Activated T-helper 1 cell treated with Interleukin-2 at 50 U/mL for 16 hours (primary cell): ENCODE results near the gene TMEM37.
"Not testable (repeated sequence)": the region's sequence is repeated elsewhere in the genome, so short reads cannot be mapped to it uniquely, and the experiment has no call there.

Source experiments
- DNase-seq: peaks from one replicate; pipeline ENCODE4 v3.0.0-alpha.2; 2020; ENCODE audit warnings: low read depth

The TMEM37 gene, protein sequence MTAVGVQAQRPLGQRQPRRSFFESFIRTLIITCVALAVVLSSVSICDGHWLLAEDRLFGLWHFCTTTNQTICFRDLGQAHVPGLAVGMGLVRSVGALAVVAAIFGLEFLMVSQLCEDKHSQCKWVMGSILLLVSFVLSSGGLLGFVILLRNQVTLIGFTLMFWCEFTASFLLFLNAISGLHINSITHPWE

GRCh38 chr2:119431155-119431975 is at the start of gene TMEM37:
Gene TMEM37 (plus strand): TSS chr2:119431854. CDS start chr2:119431904, 50 bp downstream.
- no peak for DNase-seq

GRCh38 chr2:119383410-119384140 is 48.1 kb upstream of the TMEM37 start:
- no peak for DNase-seq

DNA sequence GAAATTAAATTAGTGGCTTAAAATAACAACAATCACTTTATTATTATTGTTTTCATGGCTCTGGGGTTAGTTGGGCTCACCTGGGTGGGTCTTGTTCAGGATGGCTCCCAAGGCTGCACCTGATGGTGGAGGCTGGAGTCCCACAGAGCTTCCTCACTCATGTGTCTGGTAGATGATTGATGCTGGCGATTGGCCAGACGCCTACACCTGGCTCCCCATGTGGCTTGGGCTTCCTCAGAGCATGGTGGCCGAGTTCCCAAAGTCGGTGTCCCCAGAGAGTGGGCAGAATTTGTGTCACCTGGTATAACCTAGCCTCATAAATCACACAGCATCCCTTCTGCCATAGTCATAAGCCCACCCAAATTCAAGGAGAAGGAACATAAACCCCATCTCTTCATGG is 46.7 kb upstream of the TMEM37 start:
- no peak for DNase-seq

GRCh38 chr2:119385466-119385865 is 46.2 kb upstream of the TMEM37 start:
- no peak for DNase-seq

DNA sequence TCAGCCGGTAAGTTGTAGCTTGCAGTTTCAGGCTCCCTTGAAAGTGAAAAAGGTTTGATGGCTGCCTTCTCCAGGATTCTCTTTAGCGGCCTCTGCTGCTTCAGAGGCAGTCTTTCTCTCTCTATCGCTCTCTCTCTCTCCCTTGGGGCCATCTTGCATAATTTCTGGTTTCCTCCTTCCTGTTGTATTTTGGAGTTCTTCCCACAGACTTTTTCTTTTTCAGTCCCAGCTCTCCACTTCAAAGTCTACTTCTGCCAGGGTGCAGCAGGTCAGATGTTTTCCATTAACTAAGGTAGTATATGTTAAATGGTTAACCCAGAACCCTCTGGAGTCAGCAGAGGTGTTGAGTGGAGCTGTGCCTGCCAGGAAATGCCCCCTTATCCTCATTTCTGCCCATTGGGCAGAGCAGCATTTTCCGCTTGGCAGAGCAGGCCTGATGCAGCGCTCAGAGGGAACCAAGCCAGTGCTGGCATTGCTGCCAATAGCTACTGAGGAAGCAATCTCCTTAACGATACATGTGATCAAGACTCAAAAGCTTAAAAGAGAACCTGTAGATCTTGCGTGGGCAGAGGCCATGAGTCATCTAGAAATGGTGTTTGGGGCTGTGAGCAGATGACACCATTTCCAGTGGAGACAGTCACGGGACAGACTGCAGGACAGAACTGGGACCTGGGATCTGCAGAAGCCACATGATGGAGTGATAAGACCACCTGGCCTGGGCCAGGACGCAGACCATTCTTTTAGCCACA is 44.1 kb upstream of the TMEM37 start:
- DNase-seq = no peak

- no peak for DNase-seq
Measured at GRCh38 chr2:119389615-119390306, 41.9 kb upstream of the TMEM37 start.

GRCh38 chr2:119393971-119394748 is 37.5 kb upstream of the TMEM37 start:
- no peak for DNase-seq

GRCh38 chr2:119397196-119397595 is 34.5 kb upstream of the TMEM37 start:
- no peak for DNase-seq

GRCh38 chr2:119402106-119402505 is 29.5 kb upstream of the TMEM37 start:
- no peak for DNase-seq

- no peak for DNase-seq
Measured at GRCh38 chr2:119402645-119403560, 28.8 kb upstream of the TMEM37 start.

DNA sequence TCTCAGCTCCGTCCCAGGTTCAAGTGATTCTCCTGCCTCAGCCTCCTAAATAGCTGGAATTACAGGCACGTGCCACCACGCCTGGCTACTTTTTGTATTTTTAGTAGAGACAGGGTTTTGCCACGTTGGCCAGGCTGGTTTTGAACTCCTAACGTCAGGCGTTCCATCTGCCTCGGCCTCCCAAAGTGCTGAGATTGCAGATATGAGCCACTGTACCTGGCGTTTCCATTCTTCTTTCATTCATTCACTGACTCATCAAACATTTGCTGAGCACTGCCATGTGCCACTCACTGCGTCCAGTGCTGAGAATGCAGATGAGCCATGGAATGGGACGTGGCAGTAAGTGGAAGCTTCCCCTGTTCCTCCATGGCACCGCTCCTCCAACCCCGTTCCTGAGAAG is 28.0 kb upstream of the TMEM37 start:
- not testable (repeated sequence) for DNase-seq

DNA sequence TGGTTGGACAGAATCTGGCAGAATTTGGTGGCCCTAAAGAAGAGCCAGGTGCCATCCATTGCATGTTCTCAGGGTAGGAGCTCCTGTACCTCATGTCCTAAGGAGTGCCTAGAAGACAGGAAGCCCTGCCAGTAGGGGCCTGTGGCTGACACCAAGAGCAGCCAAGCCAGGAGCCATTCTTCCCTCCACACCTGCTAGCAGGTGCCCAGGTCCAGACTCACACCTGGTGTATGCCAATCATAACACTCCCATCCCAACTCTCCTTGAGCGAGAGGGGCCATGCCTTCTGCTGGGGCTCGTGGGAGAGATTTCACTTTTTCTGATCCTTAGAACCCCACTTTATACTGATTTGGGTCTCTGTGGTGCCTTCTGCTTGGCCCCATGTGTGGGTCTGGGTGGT is 26.5 kb upstream of the TMEM37 start:
- DNase-seq = no peak

DNA sequence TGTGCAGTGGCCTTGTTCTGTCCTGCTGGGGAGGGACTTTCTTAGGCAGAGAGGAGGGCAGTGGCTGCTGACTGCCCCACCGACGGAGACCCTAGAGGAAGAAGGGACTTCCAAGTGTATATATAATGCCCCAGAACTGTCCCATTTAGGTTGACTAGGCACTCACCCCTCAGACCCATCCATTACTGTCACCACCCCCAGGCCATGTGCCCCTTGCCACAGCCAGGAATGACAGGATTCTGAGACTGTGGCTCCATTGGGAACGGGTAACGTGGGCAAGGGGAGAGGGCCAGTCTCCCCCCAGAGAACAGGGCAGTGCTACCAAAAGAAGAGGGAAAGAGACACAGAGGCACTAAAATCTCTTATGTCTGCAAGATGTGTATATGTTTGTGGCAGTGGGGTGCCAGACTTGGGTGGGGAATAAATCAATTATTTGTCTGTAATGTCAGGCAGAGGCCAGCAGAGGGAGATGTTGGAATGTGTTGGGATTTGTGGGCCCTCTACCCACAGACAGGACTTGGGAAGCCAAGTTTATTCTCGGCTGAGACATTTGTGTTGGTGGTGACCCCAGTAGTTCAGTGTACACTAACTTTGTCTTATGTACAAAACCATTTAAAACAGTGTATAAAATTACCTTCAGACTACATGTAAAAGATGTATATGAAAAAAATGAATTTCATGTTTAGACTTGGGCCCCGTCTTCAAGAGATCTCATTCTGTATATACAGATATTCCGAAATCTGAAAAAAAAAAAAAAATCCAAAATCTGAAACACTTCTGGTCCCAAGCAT is 24.0 kb upstream of the TMEM37 start:
- no peak for DNase-seq

DNA sequence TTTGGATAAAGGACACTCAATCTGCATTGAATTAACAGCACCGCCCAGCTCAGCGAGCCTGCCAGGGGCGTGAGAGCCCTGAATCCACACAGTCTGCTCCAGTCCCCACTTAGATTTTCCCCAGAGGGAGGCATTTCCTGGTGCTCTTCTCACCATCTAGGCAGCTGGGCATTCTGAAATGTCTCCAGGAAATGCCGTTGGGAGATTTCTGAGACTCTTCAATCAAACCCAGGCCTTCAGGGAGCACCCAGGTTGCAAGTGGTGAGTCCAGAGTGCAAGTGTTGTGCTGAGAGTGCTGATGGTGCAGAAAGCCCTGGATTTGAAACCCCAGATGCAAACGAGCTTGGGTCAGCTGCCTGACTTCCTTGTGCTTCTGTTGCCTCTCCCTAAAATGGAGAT is 23.4 kb upstream of the TMEM37 start:
- no peak for DNase-seq

DNA sequence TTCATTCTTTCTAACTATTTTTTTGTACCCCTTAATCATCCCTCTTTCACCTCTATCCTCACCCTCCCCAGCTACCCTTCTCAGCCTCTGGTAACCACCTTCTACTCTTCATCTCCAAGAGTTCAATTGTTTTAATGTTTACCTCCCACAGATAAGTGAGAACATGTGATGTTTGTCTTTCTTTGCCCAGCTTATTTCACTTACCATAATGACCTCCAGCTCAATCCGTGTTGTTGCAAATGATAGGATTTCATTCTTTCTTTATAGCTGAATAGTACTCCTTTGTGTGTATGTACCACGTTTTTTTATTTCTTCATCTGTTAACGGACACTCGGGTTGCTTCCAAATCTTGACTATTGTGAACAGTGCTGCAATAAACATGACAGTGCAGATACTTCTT is 22.1 kb upstream of the TMEM37 start:
- DNase-seq = no peak

GRCh38 chr2:119414894-119415293 is 16.8 kb upstream of the TMEM37 start:
- no peak for DNase-seq

DNA sequence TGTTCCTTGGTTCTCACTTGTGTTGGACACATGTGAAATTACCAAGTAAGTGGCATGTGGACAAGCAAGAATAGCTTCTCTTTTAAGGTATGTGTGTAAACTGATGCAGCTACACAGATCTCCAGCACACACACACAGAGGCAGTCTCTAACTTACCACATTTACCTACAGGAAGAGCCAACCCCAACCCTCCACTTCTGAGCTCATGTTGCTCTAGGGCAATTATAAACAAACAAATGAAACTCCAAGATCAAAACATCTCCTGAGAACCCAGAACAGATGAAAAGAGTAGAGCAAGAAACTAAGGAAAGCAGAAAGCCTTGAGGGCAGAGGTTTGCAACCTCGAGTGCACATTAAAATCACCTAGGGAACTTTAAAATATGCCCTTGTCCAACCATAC is 16.0 kb upstream of the TMEM37 start:
- DNase-seq = no peak

DNA sequence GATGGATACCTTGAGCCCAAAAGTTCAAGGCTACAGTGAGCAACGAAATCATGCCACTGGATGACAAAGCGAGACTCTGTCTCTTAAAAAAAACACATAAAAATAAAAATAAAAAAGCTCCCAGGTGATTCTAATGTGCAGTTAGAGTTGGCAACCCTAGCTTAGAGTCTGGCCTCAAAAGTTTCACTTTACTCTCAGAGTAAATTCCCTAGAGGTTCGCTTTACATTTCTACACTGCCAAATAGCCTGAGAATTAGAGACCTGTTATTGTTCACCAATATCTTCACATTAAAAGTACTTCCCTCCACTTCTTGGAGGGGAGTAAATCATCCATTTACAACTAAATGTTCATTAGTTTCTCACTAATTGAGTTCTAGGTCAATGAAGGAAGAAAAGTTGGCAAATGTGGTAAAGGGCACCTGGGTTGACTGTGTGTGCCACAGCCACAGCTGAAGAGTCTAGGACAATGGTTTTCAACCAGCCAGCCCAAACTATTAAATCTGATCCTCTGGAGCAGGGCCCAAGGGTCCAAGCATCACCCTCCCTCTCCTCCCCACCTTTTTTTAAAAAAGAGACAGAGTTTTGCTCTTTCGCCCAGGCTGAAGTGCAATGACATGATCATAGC is 15.2 kb upstream of the TMEM37 start:
- DNase-seq = no peak

- DNase-seq = no peak
Measured at GRCh38 chr2:119417908-119418307, 13.7 kb upstream of the TMEM37 start.
